K562 (cell line): Measurements from ENCODE around the gene EPHA10. TPM values are rescaled to one million over a fixed set of nuclear protein-coding genes. Genes with fewer than 3 reads are reported as not detected.

ENCODE experiments used
- CXXC5 ChIP-seq: fragments of 250-450 bp; sonication (Bioruptor Pico); IDR thresholded peaks from 2 replicates; pipeline ENCODE4 v1.8.0; 2022; ENCODE audit warnings: inconsistent platforms, mild to moderate bottlenecking, moderate library complexity
- DNMT1 ChIP-seq: fragments of 450-650 bp; IDR thresholded peaks from 2 replicates; pipeline ENCODE4 v1.6.1; 2016; ENCODE audit warnings: antibody characterized with exemption, mild to moderate bottlenecking
- ETV5 ChIP-seq: sonication (generic); formaldehyde crosslinking; IDR thresholded peaks from 2 replicates; pipeline ENCODE4 v1.4.0; 2020; ENCODE audit warnings: low read depth, mild to moderate bottlenecking, missing genetic modification reagents
- FOXJ3 ChIP-seq: sonication (generic); formaldehyde crosslinking; IDR thresholded peaks from 2 replicates; pipeline ENCODE4 v1.4.0; 2020; ENCODE audit warnings: mild to moderate bottlenecking, missing genetic modification reagents
- GABPA ChIP-seq: fragments of 200-800 bp; sonication (Bioruptor generic); conservative IDR thresholded peaks from 2 replicates; pipeline ENCODE4 v1.6.1; 2016; ENCODE audit warnings: low read depth, missing genetic modification characterization, missing compliant biosample characterization
- HDAC3 ChIP-seq: fragments of 450-650 bp; IDR thresholded peaks from 2 replicates; pipeline ENCODE4 v1.6.1; 2018; ENCODE audit warnings: borderline replicate concordance, mild to moderate bottlenecking, moderate library complexity; ENCODE audit not compliant: partially characterized antibody
- KDM1A ChIP-seq, 2 experiments: fragments of 450-650 bp; IDR thresholded peaks; 2 replicates each; pipeline ENCODE4 v1.6.1; 2016; ENCODE audit warnings: mild to moderate bottlenecking in 2 of 2
- KDM4B ChIP-seq, 2 experiments: fragments of 450-650 bp in 1 of 2; sonication (generic) in 1 of 2; IDR thresholded peaks; 2 replicates each; pipeline ENCODE4 v1.6.1; 2016 to 2017; ENCODE audit warnings: borderline replicate concordance in 2 of 2, antibody characterized with exemption in 1 of 2, low read depth in 1 of 2, mild to moderate bottlenecking in 1 of 2
- MAZ ChIP-seq, 2 experiments: fragments of 450-650 bp in 1 of 2; sonication (generic) in 1 of 2; formaldehyde crosslinking; IDR thresholded peaks in 1 of 2; conservative IDR thresholded peaks in 1 of 2; 2 replicates each; pipeline versions ENCODE4 v1.4.0 to v1.5.0; 2020; ENCODE audit warnings: mild to moderate bottlenecking in 1 of 2, missing genetic modification reagents in 1 of 2
- MYBL2 ChIP-seq, 2 experiments: fragments of 450-650 bp in 1 of 2; sonication (generic) in 1 of 2; formaldehyde crosslinking in 1 of 2; IDR thresholded peaks; 2 replicates each; pipeline versions ENCODE4 v1.6.1 to v1.8.1; 2017 to 2022; ENCODE audit warnings: borderline replicate concordance in 1 of 2, inconsistent platforms in 1 of 2, low read depth in 1 of 2, mild to moderate bottlenecking in 1 of 2, missing genetic modification reagents in 1 of 2, moderate library complexity in 1 of 2
- NEUROD1 ChIP-seq: fragments of 150-350 bp; IDR thresholded peaks from 2 replicates; pipeline ENCODE4 v1.6.1; 2014; ENCODE audit warnings: borderline replicate concordance, low read length, low read depth; ENCODE audit not compliant: partially characterized antibody
- NFYB ChIP-seq: IDR thresholded peaks from 2 replicates; pipeline ENCODE4 v1.6.1; 2011; ENCODE audit warnings: mild to moderate bottlenecking, moderate library complexity; ENCODE audit not compliant: insufficient read length; ENCODE audit errors: extremely low read depth
- PCBP2 ChIP-seq: fragments of 200-400 bp; formaldehyde crosslinking; IDR thresholded peaks from 2 replicates; pipeline ENCODE4 v1.6.1; 2018; ENCODE audit warnings: low read length, low read depth, mild to moderate bottlenecking, moderate library complexity; ENCODE audit not compliant: poor library complexity, severe bottlenecking
- PRMT5 ChIP-seq: sonication (generic); formaldehyde crosslinking; IDR thresholded peaks from 2 replicates; pipeline ENCODE4 v1.5.0; 2020; ENCODE audit warnings: missing genetic modification reagents
- PRPF4 ChIP-seq: fragments of 200-400 bp; formaldehyde crosslinking; IDR thresholded peaks from one replicate; pipeline ENCODE4 v1.6.1; 2017; ENCODE audit warnings: low read length, low read depth, mild to moderate bottlenecking; ENCODE audit not compliant: insufficient read depth, poor library complexity, severe bottlenecking
- PTBP1 ChIP-seq: fragments of 200-400 bp; formaldehyde crosslinking; IDR thresholded peaks from 2 replicates; pipeline ENCODE4 v1.6.1; 2017; ENCODE audit warnings: low read depth, low read length
- SUPT5H ChIP-seq: fragments of 450-650 bp; IDR thresholded peaks from 2 replicates; pipeline ENCODE4 v1.6.1; 2016
- TCF7L2 ChIP-seq: fragments of 150-350 bp; IDR thresholded peaks from 2 replicates; pipeline ENCODE4 v1.6.1; 2016; ENCODE audit warnings: low read depth, mild to moderate bottlenecking, low read length, moderate library complexity
- ZNF23 ChIP-seq: fragments of 250-450 bp; sonication (Bioruptor Pico); IDR thresholded peaks from 2 replicates; pipeline ENCODE4 v1.4.0; 2020; ENCODE audit warnings: mild to moderate bottlenecking
- ZNF583 ChIP-seq: fragments of 250-450 bp; sonication (Bioruptor Pico); IDR thresholded peaks from 2 replicates; pipeline ENCODE4 v1.4.0; 2020
- ZNF668 ChIP-seq: fragments of 250-450 bp; sonication (Bioruptor Pico); IDR thresholded peaks from 2 replicates; pipeline ENCODE4 v1.8.0; 2022; ENCODE audit warnings: mild to moderate bottlenecking, inconsistent platforms
- ZNF76 ChIP-seq: fragments of 250-450 bp; sonication (Bioruptor Pico); IDR thresholded peaks from 2 replicates; pipeline ENCODE4 v1.4.0; 2020; ENCODE audit warnings: mild to moderate bottlenecking, moderate library complexity, borderline replicate concordance
- ZNF764 ChIP-seq: fragments of 250-450 bp; sonication (Bioruptor Pico); IDR thresholded peaks from 2 replicates; pipeline ENCODE4 v1.4.0; 2020; ENCODE audit warnings: low read depth, mild to moderate bottlenecking, moderate library complexity
- polyA plus RNA-seq, 8 experiments: library from polyadenylated mRNA; depleted of rRNA in 4 of 8; stranded (reverse) in 5 of 8; unstranded in 3 of 8; fragments of >200 nt; fragmentation: Nextera tagmentation in 2 of 8; fragmentation: Illumina TruSeq in 1 of 8; extraction: Ambion mirVana in 2 of 8; extraction: Trizol in 1 of 8; gene quantifications; 2 replicates each; pipeline versions ENCODE4 v1.2.1 to v1.2.3, GENCODE V29; 2011 to 2014; ENCODE audit warnings: inconsistent platforms in 1 of 8, missing spikeins in 1 of 8
- total RNA-seq, 7 experiments: library from RNA; depleted of rRNA in 6 of 7; stranded (reverse); fragments of >200 nt in 6 of 7; fragmentation: Illumina TruSeq in 2 of 7; extraction: Trizol in 2 of 7; gene quantifications; 2 replicates each; pipeline versions ENCODE4 v1.2.1 to v1.2.3, GENCODE V29; 2011 to 2021; ENCODE audit warnings: low replicate concordance in 1 of 7
- TF ChIP-seq, protein P1 (sequence below), 3 experiments: fragments of 200-800 bp in 1 of 3; sonication (Bioruptor generic) in 1 of 3; sonication (generic) in 1 of 3; formaldehyde crosslinking in 1 of 3; IDR thresholded peaks; 2 replicates each; pipeline versions ENCODE4 v1.6.1 to v1.8.0; 2016 to 2022; ENCODE audit warnings: mild to moderate bottlenecking in 2 of 3, missing compliant biosample characterization in 2 of 3, missing genetic modification characterization in 2 of 3, missing genetic modification reagents in 1 of 3
- TF ChIP-seq, protein P2 (sequence below): fragments of 250-450 bp; sonication (Bioruptor Pico); IDR thresholded peaks from 2 replicates; pipeline ENCODE4 v1.4.0; 2020; ENCODE audit warnings: mild to moderate bottlenecking

EPHA10 gene
- total and polyA plus RNA-seq, 9 of the 15 experiments (the other 6 are each of a cell fraction or from before 2014, with no cell fraction given) = 0.03 TPM; not detected in 8

DNA sequence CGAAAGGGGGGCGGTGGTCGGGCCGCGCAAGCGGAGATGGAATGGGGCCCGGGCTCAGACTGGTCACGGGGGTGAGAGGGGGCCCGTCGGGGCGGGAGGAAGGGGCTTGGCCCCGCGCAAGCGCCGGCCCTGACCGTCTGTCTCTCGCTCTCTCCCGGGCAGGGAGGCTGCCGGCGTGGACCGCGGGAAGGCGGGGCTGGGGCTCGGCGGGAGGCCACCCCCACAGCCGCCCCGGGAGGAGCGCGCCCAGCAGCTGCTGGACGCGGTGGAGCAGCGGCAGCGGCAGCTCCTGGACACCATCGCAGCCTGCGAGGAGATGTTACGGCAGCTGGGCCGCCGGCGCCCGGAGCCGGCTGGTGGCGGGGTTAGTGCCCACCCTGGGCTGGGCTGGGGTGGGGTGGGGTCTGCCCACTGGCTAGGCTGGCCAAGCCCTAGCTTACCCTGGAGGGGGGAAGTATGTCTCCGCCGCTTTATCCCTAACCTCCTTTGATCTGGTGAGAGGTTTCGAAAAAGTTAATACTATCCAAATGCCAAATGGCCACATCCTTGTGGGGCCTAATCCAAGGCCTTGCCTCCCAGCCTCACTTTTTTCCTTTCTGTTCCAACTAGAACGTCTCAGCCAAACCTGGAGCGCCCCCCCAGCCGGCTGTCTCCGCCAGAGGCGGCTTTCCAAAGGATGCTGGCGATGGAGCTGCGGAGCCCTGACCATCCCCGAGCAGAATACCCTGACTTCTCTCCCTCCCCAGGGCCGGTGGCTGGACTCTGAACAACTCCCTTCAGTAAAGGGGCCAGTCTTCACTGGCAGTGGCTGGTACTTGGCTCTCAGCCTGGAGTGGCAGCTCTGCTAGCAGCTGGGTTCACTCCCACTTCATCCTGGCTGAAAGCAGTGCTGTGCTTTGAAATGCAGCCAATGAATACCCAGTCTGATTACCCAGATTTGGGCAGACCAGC, 43.7 kb upstream of the EPHA10 start (continued):
- TF ChIP-seq KDM4B (IDR thresholded peaks at IDR 0.05; ENCODE audit: borderline replicate concordance in 2 of 2, low read depth in 1 of 2) (0 out of 4 replicates have a peak, but pooled peaks of 1 of the 2 experiments have one; percentile 29), PRMT5 (CRISPR knock-in tag) (no peak), MYBL2 (IDR thresholded peaks at IDR 0.05; ENCODE audit: low read depth) (no peak), MYBL2 (CRISPR knock-in tag; IDR thresholded peaks at IDR 0.05; ENCODE audit: borderline replicate concordance) (no peak), NEUROD1 (no peak), ZNF583 (CRISPR knock-in tag) (no peak), ETV5 (CRISPR knock-in tag) (peak; percentile 25; the same call in 1 of the 2 replicates), PCBP2 (no peak), MAZ (CRISPR knock-in tag; conservative IDR thresholded peaks at IDR 0.05 in 1 of 2, IDR thresholded peaks at IDR 0.05 in 1 of 2) (peak; percentile 72 to 86; a peak in 3 of 4 replicates), FOXJ3 (CRISPR knock-in tag) (no peak), GABPA (tag) (peak; percentile 92), ZNF668 (CRISPR knock-in tag) (no peak), ZNF764 (CRISPR knock-in tag) (no peak), NFYB (no peak), DNMT1 (no peak), ZNF76 (CRISPR knock-in tag) (no peak), SUPT5H (0 out of 2 replicates have a peak, but pooled peaks have one; percentile 9), TCF7L2 (no peak), PTBP1 (no peak), ZNF23 (no peak), PRPF4 (no peak), CXXC5 (peak; percentile 73), HDAC3 (no peak), KDM1A (IDR thresholded peaks at IDR 0.05) (no peak)
- TF ChIP-seq, protein P1, sequence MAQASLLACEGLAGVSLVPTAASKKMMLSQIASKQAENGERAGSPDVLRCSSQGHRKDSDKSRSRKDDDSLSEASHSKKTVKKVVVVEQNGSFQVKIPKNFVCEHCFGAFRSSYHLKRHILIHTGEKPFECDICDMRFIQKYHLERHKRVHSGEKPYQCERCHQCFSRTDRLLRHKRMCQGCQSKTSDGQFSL (CRISPR knock-in tag; IDR thresholded peaks at IDR 0.05) = peak; percentile 62; the same call in 1 of the 2 replicates
- TF ChIP-seq, protein P1 (tag; IDR thresholded peaks at IDR 0.05) = peak in 1 of 2 experiments; percentile 75; a peak in 2 of 4 replicates
- TF ChIP-seq, protein P2, sequence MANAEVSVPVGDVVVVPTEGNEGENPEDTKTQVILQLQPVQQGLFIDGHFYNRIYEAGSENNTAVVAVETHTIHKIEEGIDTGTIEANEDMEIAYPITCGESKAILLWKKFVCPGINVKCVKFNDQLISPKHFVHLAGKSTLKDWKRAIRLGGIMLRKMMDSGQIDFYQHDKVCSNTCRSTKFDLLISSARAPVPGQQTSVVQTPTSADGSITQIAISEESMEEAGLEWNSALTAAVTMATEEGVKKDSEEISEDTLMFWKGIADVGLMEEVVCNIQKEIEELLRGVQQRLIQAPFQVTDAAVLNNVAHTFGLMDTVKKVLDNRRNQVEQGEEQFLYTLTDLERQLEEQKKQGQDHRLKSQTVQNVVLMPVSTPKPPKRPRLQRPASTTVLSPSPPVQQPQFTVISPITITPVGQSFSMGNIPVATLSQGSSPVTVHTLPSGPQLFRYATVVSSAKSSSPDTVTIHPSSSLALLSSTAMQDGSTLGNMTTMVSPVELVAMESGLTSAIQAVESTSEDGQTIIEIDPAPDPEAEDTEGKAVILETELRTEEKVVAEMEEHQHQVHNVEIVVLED (CRISPR knock-in tag) = no peak
